HG03159 (cell line): ENCODE results near the gene MAGI2.

ENCODE experiments used
- ATAC-seq: cut with Tn5 transposase; IDR thresholded peaks from one replicate; pipeline ENCODE4 v1.9.1; 2021; ENCODE audit warnings: mild to moderate bottlenecking, moderate library complexity; ENCODE audit not compliant: unreplicated experiment

The MAGI2 gene

DNA sequence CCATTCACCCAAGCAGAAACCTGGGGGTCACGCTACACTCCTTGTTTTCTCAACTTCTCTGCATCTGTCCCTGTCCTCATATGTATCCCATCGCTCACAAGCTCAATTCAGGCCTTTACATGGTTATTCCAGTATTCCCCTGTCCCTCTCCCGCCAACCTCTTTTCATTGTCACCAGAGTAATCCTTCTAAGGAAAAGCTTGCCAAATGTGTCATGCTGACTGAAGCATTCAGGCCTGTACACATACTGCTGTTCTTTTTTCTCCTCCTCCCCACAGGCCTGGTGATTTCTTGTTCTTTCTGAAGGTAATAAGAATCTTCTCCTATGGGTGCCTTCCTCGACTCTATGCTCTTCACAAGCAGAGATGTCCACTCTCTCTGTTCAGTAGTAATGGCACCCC, 1372.7 kb downstream of the MAGI2 start:
- ATAC-seq, result no peak

GRCh38 chr7:78080241-78080640, 1373.2 kb downstream of the MAGI2 start:
- no peak for ATAC-seq

DNA sequence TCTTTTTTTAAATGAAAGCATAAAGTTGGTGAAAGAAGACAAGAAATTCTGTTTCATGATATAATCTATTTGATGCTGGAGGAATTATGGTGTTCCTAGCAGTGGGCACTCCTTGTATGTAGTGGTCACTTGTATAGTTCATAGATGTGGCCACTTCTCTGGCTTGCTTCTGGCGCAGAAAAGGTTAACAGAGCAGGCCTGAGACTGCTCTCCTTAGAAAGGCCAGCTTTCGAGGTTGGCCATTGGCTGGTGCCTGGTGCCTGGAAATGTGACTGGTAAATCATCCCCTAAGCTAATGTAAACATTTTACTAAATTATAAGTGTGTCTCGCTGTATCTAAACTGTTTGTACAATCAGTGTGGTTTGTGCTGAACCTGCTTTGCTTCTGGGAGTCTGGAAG, 1378.8 kb downstream of the MAGI2 start:
- ATAC-seq, result no peak

GRCh38 chr7:78073609-78074382, 1379.7 kb downstream of the MAGI2 start:
- no peak for ATAC-seq

DNA sequence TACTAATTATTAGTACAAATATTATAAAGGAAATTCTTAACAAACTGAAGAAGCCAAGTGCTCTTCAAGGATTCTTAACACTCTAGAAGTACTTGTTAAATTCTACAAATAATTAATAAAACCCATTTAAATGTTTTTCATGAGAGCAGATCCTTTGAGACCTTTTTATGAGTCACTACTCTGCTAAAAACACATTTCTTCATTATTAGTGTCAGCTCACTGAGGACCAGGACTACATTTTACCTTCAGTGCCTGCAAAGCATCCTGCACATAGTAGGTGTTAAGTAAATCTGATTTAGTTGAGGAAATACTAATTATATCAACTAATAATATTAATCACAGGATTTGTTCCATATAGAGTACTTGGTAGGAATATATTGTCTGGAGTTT, 1381.3 kb downstream of the MAGI2 start:
- ATAC-seq, result no peak

- no peak for ATAC-seq
Measured at GRCh38 chr7:78071491-78072200, 1381.8 kb downstream of the MAGI2 start.

DNA sequence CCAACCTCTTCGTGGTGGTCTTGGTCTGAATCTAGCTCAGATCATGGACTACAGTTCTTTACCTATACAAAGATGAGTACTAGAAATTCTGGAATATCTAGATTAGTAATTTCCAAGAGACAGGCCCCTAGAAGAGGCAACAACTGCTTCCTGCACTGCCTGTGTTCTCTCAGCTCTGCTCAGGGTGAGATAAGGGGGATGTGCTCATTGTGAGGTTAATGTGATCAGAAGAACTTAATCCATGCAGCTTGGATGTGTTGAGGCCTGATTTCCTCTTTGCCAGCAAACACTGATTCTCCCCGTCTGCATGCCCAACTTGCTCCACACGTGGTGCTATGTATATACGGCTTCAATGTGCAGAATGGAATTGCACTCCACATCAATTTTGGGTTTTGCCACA, 1386.9 kb downstream of the MAGI2 start:
- no peak for ATAC-seq

- ATAC-seq, result no peak
Measured at GRCh38 chr7:78063758-78064157, 1389.7 kb downstream of the MAGI2 start.

DNA sequence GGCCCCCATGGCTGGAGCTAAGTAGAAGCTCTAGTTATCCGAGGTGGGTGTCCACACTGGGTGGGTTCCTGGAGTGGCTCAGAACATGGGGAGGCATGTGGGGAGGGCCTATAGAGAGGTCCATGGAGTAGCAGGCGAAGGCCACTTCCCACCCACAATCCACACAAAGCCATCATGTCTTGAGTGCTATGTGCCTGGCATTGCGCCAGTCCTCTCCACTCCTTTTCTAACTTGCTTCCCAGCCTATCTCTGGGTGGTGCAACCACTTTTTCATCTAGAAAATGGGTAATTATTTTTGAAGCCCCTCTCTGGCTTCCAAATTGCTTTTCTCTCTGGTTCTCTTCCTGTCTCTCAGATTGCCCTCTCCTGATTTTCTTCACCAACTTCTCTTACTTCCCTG, 1391.3 kb downstream of the MAGI2 start:
- no peak for ATAC-seq

DNA sequence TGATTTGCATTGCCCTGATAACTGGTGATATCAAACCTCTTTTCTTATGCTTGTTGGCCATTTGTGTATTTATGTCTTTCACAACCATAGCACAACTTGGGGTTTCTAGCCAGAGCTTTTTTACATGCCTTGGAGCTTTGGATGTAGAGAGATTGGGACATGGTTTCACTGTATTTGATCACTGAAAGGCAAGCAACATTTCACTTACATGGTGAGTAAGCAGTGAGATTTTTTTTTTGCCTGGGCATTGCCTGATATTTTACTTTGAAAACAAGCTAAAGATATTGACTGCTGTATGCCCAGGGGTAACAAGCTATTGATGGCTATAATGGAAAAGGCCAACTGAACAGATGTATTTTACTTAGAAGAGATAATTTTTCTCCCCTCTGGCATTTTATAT, 1395.9 kb downstream of the MAGI2 start:
- no peak for ATAC-seq

GRCh38 chr7:78055599-78055998, 1397.9 kb downstream of the MAGI2 start:
- no peak for ATAC-seq

- ATAC-seq, result no peak
Measured at GRCh38 chr7:78055001-78055573, 1398.4 kb downstream of the MAGI2 start.

DNA sequence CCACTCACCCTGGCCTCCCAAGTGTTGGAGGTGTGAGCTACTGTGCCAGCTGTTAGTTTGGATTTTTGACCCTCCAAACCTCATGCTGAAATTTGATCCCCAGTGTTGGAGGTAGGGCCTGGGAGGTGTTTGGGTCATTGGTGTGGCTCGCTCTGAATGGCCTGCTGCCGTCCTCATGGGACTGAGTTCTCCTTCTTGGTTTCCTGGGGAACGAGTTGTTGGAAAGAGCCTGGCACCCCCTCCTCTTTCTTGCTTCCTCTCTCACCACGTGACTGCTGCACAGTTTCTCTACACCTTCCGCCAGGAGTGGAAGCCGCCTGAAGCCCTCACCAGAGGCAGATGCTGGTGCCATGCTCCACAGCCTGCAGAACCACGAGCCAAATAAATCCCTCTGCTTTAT, 1401.4 kb downstream of the MAGI2 start:
- no peak for ATAC-seq

- no peak for ATAC-seq
Measured at GRCh38 chr7:78047800-78048199, 1405.7 kb downstream of the MAGI2 start.

DNA sequence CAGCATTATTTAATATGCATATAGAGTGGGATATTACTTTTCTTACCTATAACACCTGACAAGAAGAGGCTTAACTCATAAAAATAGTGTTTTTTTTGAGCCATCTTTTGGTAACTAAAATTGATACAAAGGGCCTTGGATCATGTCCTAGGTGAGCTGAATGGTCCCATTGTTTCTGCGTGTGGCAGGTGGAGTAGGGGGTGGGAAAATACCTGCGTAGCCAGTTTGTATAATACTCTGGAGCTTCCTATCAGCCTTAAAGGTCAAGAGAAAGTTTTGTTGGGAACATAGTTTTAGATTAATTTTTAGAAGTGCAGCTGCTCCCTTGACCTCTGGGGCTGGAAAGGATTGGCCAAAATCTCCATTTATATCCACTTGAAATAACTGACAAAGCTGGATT, 1410.3 kb downstream of the MAGI2 start:
- no peak for ATAC-seq

DNA sequence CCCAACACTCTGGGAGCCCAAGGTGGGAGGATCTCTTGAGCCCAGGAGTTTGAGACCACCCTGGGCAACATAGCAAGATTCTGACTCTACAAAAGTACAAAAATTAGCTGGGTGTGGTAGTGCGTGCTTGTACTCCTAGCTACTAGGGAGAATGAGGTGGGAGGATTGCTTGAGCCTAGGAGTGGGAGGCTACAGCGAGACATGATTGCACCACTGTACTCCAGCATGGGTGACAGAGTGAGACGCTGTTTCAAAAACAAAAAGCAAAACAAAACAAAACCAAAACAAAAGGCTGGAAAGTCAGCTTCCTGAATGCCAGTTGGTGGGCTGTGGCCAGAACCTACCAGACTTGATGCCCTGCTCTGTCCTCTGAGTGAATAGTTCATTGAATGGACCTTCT, 1412.0 kb downstream of the MAGI2 start:
- no peak for ATAC-seq

- peak; percentile 88 for ATAC-seq
Measured at GRCh38 chr7:78039790-78040776, 1413.4 kb downstream of the MAGI2 start.

- ATAC-seq, result no peak
Measured at GRCh38 chr7:78038465-78039080, 1414.9 kb downstream of the MAGI2 start.

DNA sequence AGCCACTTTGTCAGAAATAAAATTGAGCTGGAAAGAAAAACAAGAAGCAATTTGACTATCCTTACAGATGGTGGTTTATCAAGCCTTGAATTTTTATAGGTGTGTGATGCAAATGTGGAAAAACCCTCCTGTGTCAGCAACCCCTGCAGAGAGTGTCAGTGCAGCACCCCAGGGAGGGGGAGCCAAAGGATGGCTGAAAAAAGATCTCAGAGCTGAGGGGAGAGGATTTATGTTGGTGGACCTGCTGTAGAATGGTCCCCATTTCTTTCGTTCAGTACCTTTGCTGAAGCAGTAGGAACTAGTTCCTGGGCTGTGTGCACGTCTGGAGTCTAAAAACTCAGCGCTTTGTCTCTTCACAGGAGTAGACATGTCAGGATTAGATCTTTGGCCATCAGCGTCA, 1415.9 kb downstream of the MAGI2 start:
- ATAC-seq, result no peak

DNA sequence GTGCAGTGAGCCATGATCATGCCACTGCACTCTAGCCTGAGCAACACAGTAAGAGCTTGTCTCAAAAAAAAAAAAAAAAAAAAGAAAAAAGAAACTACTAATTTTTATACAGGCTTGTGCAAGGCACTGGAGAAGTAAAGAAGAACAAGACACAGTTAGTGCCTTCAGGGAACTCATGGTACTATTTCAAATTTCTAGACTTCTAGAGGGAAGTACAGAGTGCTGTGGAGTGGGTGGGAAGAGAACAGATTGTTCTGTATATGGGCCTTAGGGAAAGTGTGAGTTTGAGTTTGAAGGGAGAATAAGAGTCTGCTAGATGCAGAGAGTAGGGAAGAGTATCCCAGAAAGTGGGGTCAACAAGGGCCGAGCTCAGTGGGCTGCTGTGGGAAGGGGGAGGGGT, 1420.1 kb downstream of the MAGI2 start:
- no peak for ATAC-seq

DNA sequence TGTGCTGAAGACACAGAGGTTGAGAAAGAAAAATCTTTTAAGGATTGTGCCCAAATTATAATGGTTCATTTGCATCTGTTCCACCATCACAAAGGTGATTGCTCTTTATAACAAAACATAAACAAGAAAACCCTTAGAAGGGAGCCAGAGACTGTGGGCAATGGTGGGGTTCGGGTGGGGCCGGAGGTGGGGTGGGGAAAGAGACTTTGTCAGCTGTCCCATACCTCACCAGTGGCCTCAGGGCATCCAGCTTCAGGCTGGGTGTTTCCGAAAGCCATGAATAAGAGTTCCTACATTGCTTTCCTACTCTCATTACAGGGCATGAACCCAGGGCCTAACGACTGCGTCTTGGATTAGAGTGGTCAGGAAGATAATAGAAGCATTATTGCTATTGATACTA, 1427.0 kb downstream of the MAGI2 start:
- ATAC-seq, result no peak
